RWPE2 (cell line): Measurements from ENCODE around the gene GORASP2.

Experiments used
- ATAC-seq: fragments of 200-7000 bp; cut with Tn5 transposase; 3 replicates; pipeline ENCODE4 v1.9.1; 2021; ENCODE audit warnings: low read depth
- DNase-seq: peaks from one replicate; pipeline ENCODE4 v3.0.0-alpha.2; 2020; ENCODE audit warnings: low spot score
- H3K27ac ChIP-seq: fragments of 450-650 bp; 2 replicates; pipeline ENCODE4 v1.5.1; 2017; ENCODE audit warnings: mild to moderate bottlenecking; ENCODE audit not compliant: poor library complexity, severe bottlenecking
- H3K27me3 ChIP-seq: fragments of 250-450 bp; sonication (Bioruptor Pico); 2 replicates; pipeline ENCODE4 v1.5.1; 2021; ENCODE audit warnings: mild to moderate bottlenecking, moderate library complexity; ENCODE audit not compliant: insufficient read depth, poor library complexity, severe bottlenecking
- H3K36me3 ChIP-seq: fragments of 250-450 bp; sonication (Bioruptor Pico); 2 replicates; pipeline ENCODE4 v1.5.1; 2020; ENCODE audit warnings: low read depth, mild to moderate bottlenecking, moderate library complexity
- H3K4me1 ChIP-seq: fragments of 250-450 bp; sonication (Bioruptor Pico); 2 replicates; pipeline ENCODE4 v1.5.1; 2021; ENCODE audit warnings: mild to moderate bottlenecking, moderate library complexity; ENCODE audit not compliant: insufficient read depth, poor library complexity, severe bottlenecking
- H3K4me3 ChIP-seq: fragments of 250-450 bp; sonication (Bioruptor Pico); 2 replicates; pipeline ENCODE4 v1.5.1; 2021; ENCODE audit warnings: mild to moderate bottlenecking, moderate library complexity; ENCODE audit not compliant: severe bottlenecking
- H3K9me3 ChIP-seq: fragments of 250-450 bp; sonication (Bioruptor Pico); 2 replicates; pipeline ENCODE4 v1.5.1; 2021; ENCODE audit warnings: mild to moderate bottlenecking, moderate library complexity; ENCODE audit not compliant: severe bottlenecking
- CTCF ChIP-seq: fragments of 450-650 bp; IDR thresholded peaks from one replicate; pipeline ENCODE4 v1.5.1; 2017; ENCODE audit warnings: mild to moderate bottlenecking, moderate library complexity; ENCODE audit not compliant: poor library complexity, severe bottlenecking

GORASP2 gene

DNA sequence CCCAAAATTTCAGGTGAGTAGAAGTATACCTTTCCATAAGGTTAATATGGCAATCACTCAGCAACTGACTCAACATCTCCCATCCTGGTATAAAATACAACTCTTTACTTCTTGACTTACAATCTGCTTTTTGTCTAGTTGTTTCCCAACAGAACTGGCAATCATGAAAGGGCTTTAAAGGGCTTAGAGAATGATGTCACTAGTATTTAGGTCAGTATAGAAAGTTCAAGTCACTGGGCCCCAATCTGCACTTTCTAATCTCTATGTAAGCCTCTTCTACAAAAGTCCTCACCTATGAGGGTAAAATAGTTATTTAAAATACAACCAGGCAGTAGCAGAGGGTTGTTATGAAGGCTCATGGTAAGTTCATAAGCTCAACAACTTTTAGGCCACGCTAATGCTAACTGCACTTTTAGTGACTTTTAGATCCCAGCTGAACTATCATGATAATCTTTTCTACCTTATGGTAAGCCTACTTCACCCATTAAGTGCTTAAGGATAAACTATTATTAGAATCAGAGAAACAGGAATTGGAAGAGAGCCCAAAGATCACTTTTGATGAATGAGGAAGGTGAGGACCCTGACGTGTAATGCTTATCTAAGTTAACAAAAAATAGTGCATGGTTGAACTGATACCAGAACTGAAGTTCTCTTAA, 79.6 kb downstream of the GORASP2 start:
- Histone ChIP-seq H3K27me3 (no peaks in the 10 kb centered on the region), H3K36me3 (peaks cover 64% of the 10 kb centered on the region), H3K4me1 (no peaks in the 10 kb centered on the region), H3K9me3 (no peaks in the 10 kb centered on the region), H3K4me3 (no peak overlapping the region), H3K27ac (no peak overlapping the region)
- TF ChIP-seq CTCF: no peak
- ATAC-seq (no peak), DNase-seq (no peak)

- no peak for TF ChIP-seq CTCF
- Histone ChIP-seq H3K27me3 (no peaks in the 10 kb centered on the region), H3K36me3 (peaks cover 67% of the 10 kb centered on the region), H3K4me3 (no peak overlapping the region), H3K9me3 (no peaks in the 10 kb centered on the region), H3K4me1 (no peaks in the 10 kb centered on the region), H3K27ac (no peak overlapping the region)
- ATAC-seq (no peak), DNase-seq (no peak)
These were observed 80.3 kb downstream of the GORASP2 start for GRCh38 chr2:171009386-171009785.

DNA sequence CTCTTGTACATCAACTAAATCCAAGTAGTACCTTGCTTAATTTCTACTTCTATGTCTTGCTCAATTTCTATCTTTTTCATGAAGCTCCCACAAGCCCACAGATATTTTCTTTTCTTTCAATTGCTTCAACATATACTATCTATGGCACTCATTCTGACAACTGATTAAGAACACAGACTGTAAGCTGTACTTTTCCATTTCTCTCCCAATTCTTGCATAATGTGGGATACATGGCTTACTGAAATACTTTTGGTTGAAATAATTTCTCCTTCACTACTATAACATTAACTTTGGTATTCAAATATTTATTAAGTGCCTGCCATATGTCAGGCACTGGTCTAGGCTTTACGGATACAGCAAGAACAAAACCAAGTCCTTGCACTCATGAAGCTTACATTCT, 84.8 kb downstream of the GORASP2 start:
- Histone ChIP-seq H3K36me3 (peaks cover 54% of the 10 kb centered on the region), H3K27ac (no peak overlapping the region), H3K4me1 (no peaks in the 10 kb centered on the region), H3K27me3 (no peaks in the 10 kb centered on the region), H3K4me3 (no peak overlapping the region), H3K9me3 (no peaks in the 10 kb centered on the region)
- DNase-seq (no peak), ATAC-seq (no peak)
- TF ChIP-seq CTCF: no peak

DNA sequence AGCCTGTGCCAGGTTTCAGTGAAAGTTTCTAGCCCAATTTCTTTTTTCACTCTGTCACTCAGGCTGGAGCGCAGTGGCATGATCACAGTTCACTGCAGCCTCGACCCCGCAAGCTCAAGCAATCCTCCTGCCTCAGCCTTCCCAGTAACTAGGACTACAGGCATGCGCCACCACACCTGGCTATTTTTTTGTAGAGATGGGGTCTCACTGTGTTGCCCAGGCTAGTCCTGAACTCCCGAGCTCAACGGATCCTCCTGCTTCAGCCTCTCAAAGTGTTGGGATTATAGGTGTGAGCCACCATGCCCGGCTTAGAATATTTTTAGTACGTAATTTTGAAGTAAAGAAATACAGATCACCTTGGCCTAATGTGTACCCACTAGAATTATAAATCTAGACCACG, 87.1 kb downstream of the GORASP2 start:
- ATAC-seq (no peak), DNase-seq (no peak)
- peaks cover 3% of the 10 kb centered on the region for H3K4me1 ChIP-seq
- H3K4me3 ChIP-seq: no peak overlapping the region
- H3K9me3 ChIP-seq: no peaks in the 10 kb centered on the region
- no peaks in the 10 kb centered on the region for H3K27me3 ChIP-seq
- H3K27ac ChIP-seq: no peak overlapping the region
- no peak for TF ChIP-seq CTCF
- H3K36me3 ChIP-seq: peaks cover 66% of the 10 kb centered on the region
